PC-9 (cell line): ENCODE measurements around the gene PPP1R16B. TPM values are rescaled to one million over a fixed set of nuclear protein-coding genes. Genes with fewer than 3 reads are reported as not detected.

ENCODE experiments used
- BruUV-seq: library from RNA; stranded (reverse); fragments of 400-500 nt; replicated peaks from 2 replicates; lab custom pipeline; 2021; lab: Mats Ljungman, UMichigan
- CTCF ChIA-PET: fragments of 300-600 bp; sonication (Branson Sonifier 250); formaldehyde crosslinking; loops from one replicate; lab custom pipeline; 2022; ENCODE audit warnings: antibody characterized with exemption; lab: Charles Lee
- POLR2A ChIA-PET: fragments of 300-600 bp; sonication (Branson Sonifier 250); formaldehyde crosslinking; loops from one replicate; lab custom pipeline; 2022; ENCODE audit warnings: antibody characterized with exemption; ENCODE audit not compliant: unreplicated experiment; lab: Charles Lee
- DNase-seq, 2 experiments: peaks; one replicate each; pipeline versions ENCODE4 v3.0.0 to v3.0.0-alpha.2; 2015 to 2022; ENCODE audit warnings: mixed read lengths in 1 of 2
- H2AFZ ChIP-seq: fragments of 200-600 bp; sonication (generic); 2 replicates; pipeline ENCODE4 v1.8.1; 2017; ENCODE audit warnings: antibody characterized with exemption
- H3F3A ChIP-seq: fragments of 200-600 bp; sonication (generic); 2 replicates; pipeline ENCODE4 v1.8.1; 2017; ENCODE audit warnings: antibody characterized with exemption, mild to moderate bottlenecking, low read depth; ENCODE audit not compliant: insufficient read depth
- H3K27ac ChIP-seq: fragments of 200-600 bp; sonication (generic); 2 replicates; pipeline ENCODE4 v1.6.1; 2016; ENCODE audit warnings: mixed run types
- H3K27me3 ChIP-seq: fragments of 200-600 bp; sonication (generic); 2 replicates; pipeline ENCODE4 v1.6.1; 2016; ENCODE audit warnings: low read depth, mixed run types; ENCODE audit not compliant: insufficient read depth
- H3K36me3 ChIP-seq: fragments of 200-600 bp; sonication (generic); 2 replicates; pipeline ENCODE4 v1.6.1; 2016; ENCODE audit warnings: low read depth, mixed run types
- H3K4me1 ChIP-seq: fragments of 200-600 bp; sonication (generic); replicated peaks from 2 replicates; pipeline ENCODE4 v1.6.1; 2016; ENCODE audit warnings: mixed run types; ENCODE audit not compliant: insufficient read depth
- H3K4me2 ChIP-seq: fragments of 200-600 bp; sonication (generic); 2 replicates; pipeline ENCODE4 v1.6.1; 2017; ENCODE audit warnings: mixed run types
- H3K4me3 ChIP-seq: fragments of 200-600 bp; sonication (generic); 2 replicates; pipeline ENCODE4 v1.6.1; 2016; ENCODE audit warnings: mixed run types
- H3K79me2 ChIP-seq: fragments of 200-600 bp; sonication (generic); 2 replicates; pipeline ENCODE4 v1.6.1; 2017; ENCODE audit warnings: low read depth, mixed run types
- H3K9me2 ChIP-seq: fragments of 200-600 bp; sonication (generic); 2 replicates; pipeline ENCODE4 v1.8.1; 2017; ENCODE audit warnings: mild to moderate bottlenecking; ENCODE audit not compliant: insufficient read depth
- H3K9me3 ChIP-seq: fragments of 200-600 bp; sonication (generic); 2 replicates; pipeline ENCODE4 v1.8.1; 2016; ENCODE audit warnings: low read depth; ENCODE audit not compliant: insufficient read depth
- H4K20me1 ChIP-seq: fragments of 200-600 bp; sonication (generic); 2 replicates; pipeline ENCODE4 v1.8.1; 2017; ENCODE audit not compliant: insufficient read depth
- EZH2 ChIP-seq: fragments of 200-600 bp; sonication (generic); IDR thresholded peaks from 2 replicates; pipeline ENCODE4 v1.8.0; 2017; ENCODE audit warnings: antibody characterized with exemption, low read depth
- intact Hi-C: fragments of 100-400 bp; cut with micrococcal nuclease; formaldehyde crosslinking; loops from one replicate; pipeline ENCODE4 v1.10.0; 2022; ENCODE audit not compliant: unreplicated experiment
- total RNA-seq: library from RNA; stranded (reverse); gene quantifications from 2 replicates; pipeline ENCODE4 v1.2.3, GENCODE V29; 2021
- TF ChIP-seq, protein P1 (sequence below): fragments of 200-600 bp; sonication (generic); conservative IDR thresholded peaks from 2 replicates; pipeline ENCODE4 v1.6.1; 2017; ENCODE audit warnings: mixed run types, antibody characterized with exemption, mild to moderate bottlenecking, moderate library complexity

PPP1R16B gene
- total RNA-seq, 1 experiment from 2014 or later: not detected

DNA sequence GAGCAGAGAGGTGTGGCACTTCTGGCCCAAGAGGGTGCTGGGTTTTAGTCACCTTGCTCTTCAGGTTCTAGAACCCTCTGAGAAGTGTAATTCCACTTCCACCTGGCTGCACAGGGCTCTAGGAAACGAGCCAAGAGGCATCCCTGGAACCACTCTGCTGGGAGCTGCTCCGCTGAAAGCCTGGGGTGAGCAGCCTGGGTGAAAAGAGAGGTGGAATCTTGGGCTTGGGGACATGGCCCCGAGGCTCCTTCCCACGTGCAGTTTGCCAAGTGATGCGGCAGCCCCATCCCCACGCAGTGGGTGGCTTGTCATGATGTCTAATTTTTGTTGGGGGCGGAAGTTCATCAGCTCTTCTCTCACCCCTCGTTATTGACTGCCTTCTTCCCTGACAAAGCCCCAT, 32.8 kb downstream of the PPP1R16B start:
- H3K9me2 ChIP-seq: no peaks in the 10 kb centered on the region
- no peaks in the 10 kb centered on the region for H3K4me1 ChIP-seq
- no TSS peak for BruUV-seq
- ChIA-PET POLR2A (no interaction called here), CTCF (no interaction called here)
- peaks cover 15% of the 10 kb centered on the region; the same call in 1 of the 2 replicates for H3K27me3 ChIP-seq
- intact Hi-C loops: no loop called here
- H3K36me3 ChIP-seq: no peaks in the 10 kb centered on the region
- no peaks in the 10 kb centered on the region for H4K20me1 ChIP-seq
- H3K4me2 ChIP-seq: no peak overlapping the region
- H3K9me3 ChIP-seq: no peaks in the 10 kb centered on the region
- no peak overlapping the region for H2AFZ ChIP-seq
- no peak for DNase-seq
- no peak overlapping the region for H3K4me3 ChIP-seq
- no peaks in the 10 kb centered on the region for H3F3A ChIP-seq
- H3K27ac ChIP-seq: no peak overlapping the region
- H3K79me2 ChIP-seq: no peaks in the 10 kb centered on the region
- TF ChIP-seq, protein P1, sequence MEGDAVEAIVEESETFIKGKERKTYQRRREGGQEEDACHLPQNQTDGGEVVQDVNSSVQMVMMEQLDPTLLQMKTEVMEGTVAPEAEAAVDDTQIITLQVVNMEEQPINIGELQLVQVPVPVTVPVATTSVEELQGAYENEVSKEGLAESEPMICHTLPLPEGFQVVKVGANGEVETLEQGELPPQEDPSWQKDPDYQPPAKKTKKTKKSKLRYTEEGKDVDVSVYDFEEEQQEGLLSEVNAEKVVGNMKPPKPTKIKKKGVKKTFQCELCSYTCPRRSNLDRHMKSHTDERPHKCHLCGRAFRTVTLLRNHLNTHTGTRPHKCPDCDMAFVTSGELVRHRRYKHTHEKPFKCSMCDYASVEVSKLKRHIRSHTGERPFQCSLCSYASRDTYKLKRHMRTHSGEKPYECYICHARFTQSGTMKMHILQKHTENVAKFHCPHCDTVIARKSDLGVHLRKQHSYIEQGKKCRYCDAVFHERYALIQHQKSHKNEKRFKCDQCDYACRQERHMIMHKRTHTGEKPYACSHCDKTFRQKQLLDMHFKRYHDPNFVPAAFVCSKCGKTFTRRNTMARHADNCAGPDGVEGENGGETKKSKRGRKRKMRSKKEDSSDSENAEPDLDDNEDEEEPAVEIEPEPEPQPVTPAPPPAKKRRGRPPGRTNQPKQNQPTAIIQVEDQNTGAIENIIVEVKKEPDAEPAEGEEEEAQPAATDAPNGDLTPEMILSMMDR: no peak
- TF ChIP-seq EZH2: no peak

DNA sequence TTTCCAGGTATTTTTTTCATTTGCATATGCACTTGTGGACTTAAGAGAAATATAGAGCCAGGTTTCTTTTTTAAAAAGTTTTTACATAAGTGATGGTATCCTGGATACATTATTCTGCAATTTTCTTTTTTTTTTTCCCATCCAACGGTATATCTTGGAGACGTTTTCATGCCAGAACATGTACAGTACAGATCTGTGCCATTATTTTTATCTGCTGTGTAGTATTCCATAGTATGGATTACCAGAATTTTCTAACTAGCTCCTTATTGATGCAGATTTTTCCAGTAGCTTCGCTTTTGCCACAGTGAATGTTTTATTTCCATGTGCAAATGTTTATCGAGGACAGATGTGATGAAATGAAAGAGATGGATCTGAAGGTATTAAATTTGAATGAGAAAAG, 34.1 kb downstream of the PPP1R16B start:
- no TSS peak for BruUV-seq
- H3K27ac ChIP-seq: no peak overlapping the region
- H3K27me3 ChIP-seq: peaks cover 19% of the 10 kb centered on the region; the same call in 1 of the 2 replicates
- POLR2A ChIA-PET: no interaction called here
- no peaks in the 10 kb centered on the region for H3K9me3 ChIP-seq
- no peaks in the 10 kb centered on the region for H4K20me1 ChIP-seq
- no peaks in the 10 kb centered on the region for H3F3A ChIP-seq
- H3K4me1 ChIP-seq: no peaks in the 10 kb centered on the region
- no peak for DNase-seq
- no peak overlapping the region for H3K4me3 ChIP-seq
- H2AFZ ChIP-seq: no peak overlapping the region
- intact Hi-C loops: no loop called here
- no peak overlapping the region for H3K4me2 ChIP-seq
- TF ChIP-seq, protein P1: no peak
- no peak for TF ChIP-seq EZH2
- no peaks in the 10 kb centered on the region for H3K9me2 ChIP-seq
- H3K79me2 ChIP-seq: no peaks in the 10 kb centered on the region
- no peaks in the 10 kb centered on the region for H3K36me3 ChIP-seq
- CTCF ChIA-PET: interaction anchor here (1.5 kb wide), 1 partner anchor 21 kb away, joined by 4 read pairs; no protein-coding TSS in a partner anchor

DNA sequence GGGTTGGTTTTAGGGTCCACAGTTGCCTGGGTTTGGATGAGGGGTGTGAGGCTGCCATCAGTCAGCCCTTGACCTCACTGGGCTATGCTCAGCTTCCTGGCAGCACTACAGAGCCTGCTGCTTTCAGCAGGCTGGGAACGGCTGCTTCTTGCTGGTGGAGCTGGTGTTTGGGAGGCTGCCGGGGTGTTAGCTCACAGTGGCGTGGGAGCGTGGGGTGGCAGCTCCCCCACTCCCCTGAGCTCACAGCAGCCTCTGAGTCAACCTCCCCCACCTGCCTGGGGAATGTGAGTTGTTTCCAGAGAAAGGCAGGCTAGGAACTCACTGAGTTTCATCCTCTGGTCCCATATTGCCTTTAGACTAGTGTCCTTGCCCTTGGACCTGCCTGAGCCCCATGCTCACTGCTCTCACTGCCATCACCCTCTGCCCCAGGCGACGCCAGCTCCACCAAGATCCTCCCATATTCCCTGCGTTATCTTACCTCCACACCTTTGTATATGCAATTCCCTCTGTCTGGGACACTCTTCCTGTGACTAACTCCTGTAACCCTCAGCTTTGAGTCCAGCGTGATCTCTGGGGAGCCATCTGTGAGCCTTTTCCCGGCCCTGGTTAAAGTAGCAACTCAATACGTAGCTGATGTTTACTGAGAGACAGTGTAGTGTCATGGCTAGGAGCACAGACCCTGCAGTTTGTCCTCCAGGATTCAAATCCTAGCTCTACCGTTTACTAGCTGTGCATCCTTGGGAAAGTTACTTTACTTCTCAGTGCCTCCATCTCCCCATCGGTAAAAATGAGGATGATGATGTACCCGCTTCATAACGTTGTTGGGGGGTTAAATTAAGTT, 34.8 kb downstream of the PPP1R16B start:
- ChIA-PET POLR2A (no interaction called here), CTCF (interaction anchor here (1.5 kb wide), 1 partner anchor 21 kb away, joined by 4 read pairs; no protein-coding TSS in a partner anchor)
- no peaks in the 10 kb centered on the region for H3F3A ChIP-seq
- no peaks in the 10 kb centered on the region for H3K79me2 ChIP-seq
- H3K4me3 ChIP-seq: no peak overlapping the region
- H3K36me3 ChIP-seq: no peaks in the 10 kb centered on the region
- no peak overlapping the region for H3K27ac ChIP-seq
- H3K4me2 ChIP-seq: no peak overlapping the region
- no peaks in the 10 kb centered on the region for H4K20me1 ChIP-seq
- no peaks in the 10 kb centered on the region for H3K4me1 ChIP-seq
- no TSS peak for BruUV-seq
- DNase-seq: no peak
- TF ChIP-seq, protein P1: no peak
- TF ChIP-seq EZH2: no peak
- no peaks in the 10 kb centered on the region for H3K9me3 ChIP-seq
- intact Hi-C loops: no loop called here
- H3K9me2 ChIP-seq: no peaks in the 10 kb centered on the region
- no peak overlapping the region for H2AFZ ChIP-seq
- H3K27me3 ChIP-seq: peaks cover 24% of the 10 kb centered on the region
